ENCODE data around the gene ARVCF. TPM values are rescaled to one million over a fixed set of nuclear protein-coding genes. Genes with fewer than 3 reads are reported as not detected.

Gene ARVCF
- total and polyA plus RNA-seq, 9 of the 15 experiments (the other 6 are each of a cell fraction or from before 2014, with no cell fraction given) = 0.03 to 97.4 (median 15.6) TPM

GRCh38 chr22:20040327-20041200, 23.9 kb upstream of the ARVCF start:
- Histone ChIP-seq H3K9me3 (replicated peaks; ENCODE audit: control insufficient read depth, insufficient read depth, low read depth, low read length) (no peaks in the 10 kb centered on the region), H4K20me1 (replicated peaks; ENCODE audit: control insufficient read depth, insufficient read depth, low read length) (peaks cover 22% of the 10 kb centered on the region; the same call in 1 of the 2 replicates), H3K27ac (ENCODE audit: extremely low read depth, low read depth, low read length) (no peak overlapping the region), H3K9me1 (ENCODE audit: control insufficient read depth, insufficient read depth, low read length) (peaks cover 8% of the 10 kb centered on the region), H3K4me1 (replicated peaks in 1 of 2; ENCODE audit: control insufficient read depth in 2 of 2, insufficient read depth in 2 of 2, low read length in 2 of 2) (peaks cover 3 to 35% of the 10 kb centered on the region in 2 experiments; a peak in 4 of 5 replicates), H3K4me3 (no peak overlapping the region), H3K79me2 (ENCODE audit: control insufficient read depth, insufficient read depth, low read length) (peaks cover 7% of the 10 kb centered on the region; the same call in 2 of the 3 replicates), H3K36me3 (ENCODE audit: control insufficient read depth, insufficient read depth, low read length) (peaks cover 85% of the 10 kb centered on the region), H3K4me2 (ENCODE audit: insufficient read depth, low read length) (no peak overlapping the region), H2AFZ (ENCODE audit: low read depth, low read length) (no peak overlapping the region), H3K27me3 (ENCODE audit: control insufficient read depth in 2 of 2, insufficient read depth in 2 of 2, low read length in 2 of 2) (no peaks in the 10 kb centered on the region), H3K9ac (ENCODE audit: insufficient read depth in 1 of 2, low read depth in 2 of 2, low read length in 2 of 2) (peak overlapping the region in 1 of 2 experiments; percentile 67; a peak in 2 of 4 replicates)
- POLR2A ChIA-PET = interaction anchor here (0.6 to 2.0 kb wide), 15 partner anchors 11 to 85 kb away, joined by 3 to 6 read pairs (median 3); no protein-coding TSS in a partner anchor
- FAIRE-seq (no peak), ATAC-seq (no peak), DNase-seq (ENCODE audit: extremely low read depth in 1 of 4, low spot score in 3 of 4) (no peak)
- in situ Hi-C loops (cut with MboI) (no loop called here), intact Hi-C loops (cut with micrococcal nuclease) (no loop called here)
- no TSS peak for BruUV-seq (replicated peaks)
- CTCF ChIA-PET (ENCODE audit: low intra/inter-chr PET ratio) = no interaction called here
- WGBS (ENCODE audit: insufficient coverage, low coverage, missing lambda C conversion rate) = 88% methylated on average over 7 of the region's 7 CpGs
- peak; percentile 35 for TF ChIP-seq WHSC1 (IDR thresholded peaks at IDR 0.05; ENCODE audit: low read length)
- 0 out of 2 replicates have a peak, but pooled peaks have one; percentile 44 for TF ChIP-seq TAF15 (IDR thresholded peaks at IDR 0.05; ENCODE audit: low read depth, low read length)
- no peak for TF ChIP-seq SAFB2 (IDR thresholded peaks at IDR 0.05; ENCODE audit: borderline replicate concordance, low read depth, low read length, severe bottlenecking)
- peak; percentile 61; the same call in 1 of the 2 replicates for TF ChIP-seq THAP12 (CRISPR knock-in tag; IDR thresholded peaks at IDR 0.05)
- TF ChIP-seq KLF13 (tag; IDR thresholded peaks at IDR 0.05; ENCODE audit: borderline replicate concordance, low read depth) = 0 out of 2 replicates have a peak, but pooled peaks have one; percentile 35
- TF ChIP-seq SETDB1 (IDR thresholded peaks at IDR 0.05; ENCODE audit: low read length) = peak; percentile 23
- no peak for TF ChIP-seq FOXJ3 (CRISPR knock-in tag; IDR thresholded peaks at IDR 0.05)
- no peak for TF ChIP-seq AFF4 (CRISPR knock-in tag; IDR thresholded peaks at IDR 0.05)
- TF ChIP-seq RBFOX2 (IDR thresholded peaks at IDR 0.05; ENCODE audit: low read depth, low read length) = 0 out of 2 replicates have a peak, but pooled peaks have one; percentile 13
- TF ChIP-seq ID3 (CRISPR knock-in tag; IDR thresholded peaks at IDR 0.05) = no peak
- TF ChIP-seq ID3 (tag; IDR thresholded peaks at IDR 0.05) = 0 out of 2 replicates have a peak, but pooled peaks have one; percentile 38
- no peak for TF ChIP-seq NR2C1 (IDR thresholded peaks at IDR 0.05)
- no peak for TF ChIP-seq NR2C1 (tag; IDR thresholded peaks at IDR 0.05)
- TF ChIP-seq TFAM (CRISPR knock-in tag; conservative IDR thresholded peaks at IDR 0.05) = no peak
- TF ChIP-seq ZNF586 (CRISPR knock-in tag; conservative IDR thresholded peaks at IDR 0.05) = no peak

Measured in K562 (cell line).